DOHH2 (cell line): ENCODE results near the gene MILR1.

Experiments
- H3F3A ChIP-seq: fragments of 200-600 bp; sonication (generic), shearing (Covaris generic); 2 replicates; pipeline ENCODE4 v1.6.0; 2016; ENCODE audit warnings: antibody characterized with exemption, mild to moderate bottlenecking; ENCODE audit not compliant: control insufficient read depth, insufficient read depth
- H3K27ac ChIP-seq: fragments of 200-600 bp; sonication (generic); 2 replicates; pipeline ENCODE4 v1.5.1; 2014; ENCODE audit warnings: low read depth, mild to moderate bottlenecking, low read length, moderate library complexity
- H3K27me3 ChIP-seq: fragments of 200-600 bp; sonication (generic); 2 replicates; pipeline ENCODE4 v1.6.1; 2014; ENCODE audit warnings: mild to moderate bottlenecking, low read length, mixed read lengths; ENCODE audit not compliant: control insufficient read depth
- H3K36me3 ChIP-seq: fragments of 200-600 bp; sonication (generic); 2 replicates; pipeline ENCODE4 v1.6.1; 2014; ENCODE audit warnings: mild to moderate bottlenecking, low read length, moderate library complexity, mixed read lengths; ENCODE audit not compliant: control insufficient read depth
- H3K4me1 ChIP-seq: fragments of 200-600 bp; sonication (generic); 2 replicates; pipeline ENCODE4 v1.6.1; 2014; ENCODE audit warnings: mild to moderate bottlenecking, low read length, mixed read lengths; ENCODE audit not compliant: control insufficient read depth
- H3K4me2 ChIP-seq: fragments of 200-600 bp; sonication (generic); 2 replicates; pipeline ENCODE4 v1.6.0; 2014; ENCODE audit warnings: mild to moderate bottlenecking, low read length, moderate library complexity
- H3K4me3 ChIP-seq: fragments of 200-600 bp; sonication (generic); 2 replicates; pipeline ENCODE4 v1.5.1; 2014; ENCODE audit warnings: mild to moderate bottlenecking, low read length, mixed read lengths
- H3K79me2 ChIP-seq: fragments of 200-600 bp; sonication (generic); 2 replicates; pipeline ENCODE4 v1.6.1; 2014; ENCODE audit warnings: mild to moderate bottlenecking, low read length, mixed read lengths; ENCODE audit not compliant: control insufficient read depth
- H3K9me2 ChIP-seq: fragments of 200-600 bp; sonication (generic); replicated peaks from 2 replicates; pipeline ENCODE4 v1.6.1; 2014; ENCODE audit warnings: mild to moderate bottlenecking, low read length, mixed read lengths; ENCODE audit not compliant: control insufficient read depth
- H3K9me3 ChIP-seq: fragments of 200-600 bp; sonication (generic); 2 replicates; pipeline ENCODE4 v1.6.1; 2014; ENCODE audit warnings: antibody characterized with exemption, low read length, mixed read lengths; ENCODE audit not compliant: control insufficient read depth, insufficient read depth
- H4K20me1 ChIP-seq: fragments of 200-600 bp; sonication (generic); 2 replicates; pipeline ENCODE4 v1.6.0; 2014; ENCODE audit warnings: low read depth, mild to moderate bottlenecking, antibody characterized with exemption, low read length, moderate library complexity; ENCODE audit not compliant: control insufficient read depth, insufficient read depth
- CTCF ChIP-seq: fragments of 200-600 bp; sonication (generic); IDR thresholded peaks from one replicate; pipeline ENCODE4 v1.5.1; 2014; ENCODE audit warnings: antibody characterized with exemption, mild to moderate bottlenecking, low read depth, low read length; ENCODE audit not compliant: poor library complexity, severe bottlenecking
- EZH2phosphoT487 ChIP-seq: fragments of 200-600 bp; sonication (generic); IDR thresholded peaks from 2 replicates; pipeline ENCODE4 v1.6.1; 2017; ENCODE audit warnings: borderline replicate concordance, mild to moderate bottlenecking, antibody characterized with exemption, low read length, moderate library complexity, mixed read lengths

Gene MILR1

GRCh38 chr17:64411999-64412771, 36.7 kb upstream of the MILR1 start:
- no peaks in the 10 kb centered on the region for H3K27me3 ChIP-seq
- H3K9me2 ChIP-seq = no peaks in the 10 kb centered on the region
- H3K27ac ChIP-seq = no peak overlapping the region
- H3K79me2 ChIP-seq = no peaks in the 10 kb centered on the region
- TF ChIP-seq EZH2phosphoT487 (no peak), CTCF (no peak)
- 0 out of 2 replicates have a peak, but pooled peaks cover 5% of the 10 kb centered on the region for H3F3A ChIP-seq
- peak overlapping the region; percentile 61 for H3K4me3 ChIP-seq
- no peaks in the 10 kb centered on the region for H3K9me3 ChIP-seq
- H4K20me1 ChIP-seq = no peaks in the 10 kb centered on the region
- H3K4me1 ChIP-seq = peaks cover 34% of the 10 kb centered on the region
- H3K36me3 ChIP-seq = no peaks in the 10 kb centered on the region
- H3K4me2 ChIP-seq = peak overlapping the region; percentile 73

GRCh38 chr17:64412944-64413381, 36.0 kb upstream of the MILR1 start:
- H3K9me3 ChIP-seq = no peaks in the 10 kb centered on the region
- peak overlapping the region; percentile 44 for H3K27ac ChIP-seq
- H3K4me2 ChIP-seq = peak overlapping the region; percentile 73
- no peak for TF ChIP-seq EZH2phosphoT487
- TF ChIP-seq CTCF = no peak
- no peaks in the 10 kb centered on the region for H3K79me2 ChIP-seq
- H3K4me3 ChIP-seq = peak overlapping the region; percentile 61
- peaks cover 34% of the 10 kb centered on the region for H3K4me1 ChIP-seq
- H3K9me2 ChIP-seq = no peaks in the 10 kb centered on the region
- no peaks in the 10 kb centered on the region for H3K27me3 ChIP-seq
- no peaks in the 10 kb centered on the region for H4K20me1 ChIP-seq
- H3F3A ChIP-seq = 0 out of 2 replicates have a peak, but pooled peaks cover 5% of the 10 kb centered on the region
- no peaks in the 10 kb centered on the region for H3K36me3 ChIP-seq

GRCh38 chr17:64413513-64413912, 35.4 kb upstream of the MILR1 start:
- no peaks in the 10 kb centered on the region for H3K27me3 ChIP-seq
- peaks cover 34% of the 10 kb centered on the region for H3K4me1 ChIP-seq
- peak overlapping the region; percentile 44 for H3K27ac ChIP-seq
- H3K9me3 ChIP-seq = no peaks in the 10 kb centered on the region
- no peak for TF ChIP-seq CTCF
- no peak for TF ChIP-seq EZH2phosphoT487
- no peaks in the 10 kb centered on the region for H4K20me1 ChIP-seq
- no peaks in the 10 kb centered on the region for H3K36me3 ChIP-seq
- H3K79me2 ChIP-seq = no peaks in the 10 kb centered on the region
- H3K9me2 ChIP-seq = no peaks in the 10 kb centered on the region
- peak overlapping the region; percentile 61 for H3K4me3 ChIP-seq
- H3K4me2 ChIP-seq = peak overlapping the region; percentile 73
- 0 out of 2 replicates have a peak, but pooled peaks cover 5% of the 10 kb centered on the region for H3F3A ChIP-seq
